Effector memory CD4-positive, alpha-beta T cell (primary cell): Measurements from ENCODE around the gene PLXND1.

Experiments
- DNase-seq, 3 donors: peaks; one replicate each; pipeline ENCODE4 v3.0.0-alpha.2; 2020
- H3K27ac ChIP-seq: 2 replicates; pipeline ENCODE4 v1.7.0; 2013; ENCODE audit warnings: mild to moderate bottlenecking, low read length, moderate library complexity; ENCODE audit not compliant: insufficient read depth, poor library complexity, severe bottlenecking
- H3K27me3 ChIP-seq: replicated peaks from 2 replicates; pipeline ENCODE4 v1.7.0; 2013; ENCODE audit warnings: mild to moderate bottlenecking, low read length; ENCODE audit not compliant: insufficient read depth, control insufficient read depth, poor library complexity, severe bottlenecking
- H3K36me3 ChIP-seq: 2 replicates; pipeline ENCODE4 v1.7.0; 2013; ENCODE audit warnings: mild to moderate bottlenecking, low read length, moderate library complexity; ENCODE audit not compliant: control insufficient read depth, insufficient read depth
- H3K4me1 ChIP-seq: 2 replicates; pipeline ENCODE4 v1.7.0; 2013; ENCODE audit warnings: low read length, mild to moderate bottlenecking; ENCODE audit not compliant: control insufficient read depth, insufficient read depth, poor library complexity, severe bottlenecking
- H3K4me3 ChIP-seq: 2 replicates; pipeline ENCODE4 v1.7.0; 2013; ENCODE audit warnings: low read length, low read depth, mild to moderate bottlenecking; ENCODE audit not compliant: insufficient read depth, poor library complexity, severe bottlenecking
- H3K9me3 ChIP-seq: 2 replicates; pipeline ENCODE4 v1.7.0; 2013; ENCODE audit warnings: mild to moderate bottlenecking, low read length, moderate library complexity; ENCODE audit not compliant: control insufficient read depth

Gene PLXND1

GRCh38 chr3:129621626-129622225 lies 15.2 kb upstream of the PLXND1 start:
- H3K27ac ChIP-seq: no peak overlapping the region
- H3K9me3 ChIP-seq: no peaks in the 10 kb centered on the region
- no peaks in the 10 kb centered on the region for H3K27me3 ChIP-seq
- H3K4me3 ChIP-seq: no peak overlapping the region
- peaks cover 12% of the 10 kb centered on the region for H3K4me1 ChIP-seq
- no peaks in the 10 kb centered on the region for H3K36me3 ChIP-seq
- DNase-seq: no peak

GRCh38 chr3:129620828-129621559 lies 14.5 kb upstream of the PLXND1 start:
- H3K4me1 ChIP-seq: peaks cover 6% of the 10 kb centered on the region
- H3K9me3 ChIP-seq: no peaks in the 10 kb centered on the region
- no peaks in the 10 kb centered on the region for H3K36me3 ChIP-seq
- no peak overlapping the region for H3K4me3 ChIP-seq
- no peak for DNase-seq
- no peaks in the 10 kb centered on the region for H3K27me3 ChIP-seq
- H3K27ac ChIP-seq: no peak overlapping the region

GRCh38 chr3:129619726-129620162 lies 13.3 kb upstream of the PLXND1 start:
- H3K27ac ChIP-seq: no peak overlapping the region

DNA sequence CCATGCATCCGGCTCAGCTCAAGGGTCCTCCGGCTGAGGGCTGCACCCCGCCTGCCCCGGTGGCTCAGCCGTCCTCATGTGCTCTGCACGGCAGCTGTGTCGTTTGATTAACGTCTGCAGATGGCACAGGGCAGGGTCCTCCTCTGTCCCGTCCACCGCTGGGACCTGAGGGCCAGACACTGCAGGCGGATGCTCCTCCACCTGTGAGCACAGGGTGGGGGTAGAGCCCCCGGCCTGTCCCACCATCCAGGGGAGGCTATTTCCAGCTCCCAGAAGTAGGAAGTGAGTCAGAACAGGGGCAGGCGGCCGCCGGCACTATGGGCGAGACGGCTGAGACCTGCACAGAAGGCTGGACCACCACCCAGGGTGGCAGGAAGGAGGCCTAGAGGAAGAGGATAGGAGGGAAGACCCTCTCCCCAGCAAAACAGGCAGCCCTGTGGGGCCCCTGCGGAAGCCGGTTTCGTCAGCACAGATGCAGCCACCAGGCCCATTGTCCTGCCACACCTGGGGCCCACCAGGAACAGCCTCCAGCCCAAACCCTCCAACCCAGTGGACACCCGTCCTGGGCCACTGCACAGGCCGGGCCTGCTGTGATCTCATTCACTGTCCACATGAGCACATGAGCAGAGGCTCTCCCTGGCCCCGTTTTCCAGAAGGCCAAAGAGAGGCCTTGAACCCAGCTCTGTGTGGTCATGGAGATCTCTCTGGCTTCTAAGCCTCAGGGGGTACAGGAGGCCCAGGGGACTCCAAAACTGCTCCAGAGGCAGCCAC lies 12.6 kb upstream of the PLXND1 start:
- peaks cover 6% of the 10 kb centered on the region for H3K4me1 ChIP-seq
- no peak for DNase-seq
- no peak overlapping the region for H3K27ac ChIP-seq
- no peaks in the 10 kb centered on the region for H3K36me3 ChIP-seq
- no peaks in the 10 kb centered on the region for H3K27me3 ChIP-seq
- H3K9me3 ChIP-seq: no peaks in the 10 kb centered on the region
- H3K4me3 ChIP-seq: no peak overlapping the region

More at GRCh38 chr3:129619726-129620162, 13.3 kb upstream of the PLXND1 start:
- Histone ChIP-seq H3K4me3 (no peak overlapping the region), H3K4me1 (peaks cover 6% of the 10 kb centered on the region), H3K9me3 (no peaks in the 10 kb centered on the region), H3K36me3 (no peaks in the 10 kb centered on the region), H3K27me3 (no peaks in the 10 kb centered on the region)
- no peak for DNase-seq

- peaks cover 6% of the 10 kb centered on the region for H3K4me1 ChIP-seq
Measured at GRCh38 chr3:129618186-129618820, 11.8 kb upstream of the PLXND1 start.

GRCh38 chr3:129617381-129618185 lies 11.1 kb upstream of the PLXND1 start:
- no peaks in the 10 kb centered on the region for H3K27me3 ChIP-seq
- no peaks in the 10 kb centered on the region for H3K36me3 ChIP-seq
- H3K4me1 ChIP-seq: peaks cover 6% of the 10 kb centered on the region
- H3K27ac ChIP-seq: no peak overlapping the region
- H3K4me3 ChIP-seq: no peak overlapping the region
- no peaks in the 10 kb centered on the region for H3K9me3 ChIP-seq
- DNase-seq: no peak

More at GRCh38 chr3:129618186-129618820, 11.8 kb upstream of the PLXND1 start:
- H3K27ac ChIP-seq: no peak overlapping the region
- H3K27me3 ChIP-seq: no peaks in the 10 kb centered on the region
- DNase-seq: no peak
- no peaks in the 10 kb centered on the region for H3K36me3 ChIP-seq
- no peaks in the 10 kb centered on the region for H3K9me3 ChIP-seq
- no peak overlapping the region for H3K4me3 ChIP-seq

- Histone ChIP-seq H3K36me3 (no peaks in the 10 kb centered on the region), H3K27me3 (no peaks in the 10 kb centered on the region), H3K27ac (no peak overlapping the region), H3K4me1 (peaks cover 6% of the 10 kb centered on the region), H3K4me3 (no peak overlapping the region), H3K9me3 (no peaks in the 10 kb centered on the region)
- no peak for DNase-seq
Measured at GRCh38 chr3:129616713-129617112, 10.2 kb upstream of the PLXND1 start.

DNA sequence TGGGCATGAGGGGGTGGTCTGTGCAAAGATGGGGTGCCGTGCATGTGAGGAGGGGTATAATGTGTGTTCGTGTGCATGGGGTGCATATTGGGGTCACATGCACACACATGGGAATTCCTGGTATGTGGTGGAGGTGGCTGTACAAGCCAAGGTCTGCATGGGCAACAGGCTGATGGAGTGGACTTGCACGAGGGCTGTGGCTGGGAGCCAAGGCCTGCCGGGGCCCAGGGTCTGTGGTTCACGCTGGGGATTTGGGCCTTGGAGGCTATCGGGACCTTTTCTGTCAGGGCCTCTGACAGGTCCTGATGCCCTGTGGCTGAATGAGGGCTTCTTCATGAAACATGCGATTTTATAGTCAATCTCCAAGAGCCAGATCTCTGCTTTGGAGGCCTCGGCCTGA lies 9.8 kb upstream of the PLXND1 start:
- H3K4me3 ChIP-seq: no peak overlapping the region
- no peak overlapping the region for H3K27ac ChIP-seq
- peaks cover 6% of the 10 kb centered on the region for H3K4me1 ChIP-seq
- no peaks in the 10 kb centered on the region for H3K9me3 ChIP-seq
- DNase-seq: no peak
- no peaks in the 10 kb centered on the region for H3K27me3 ChIP-seq
- H3K36me3 ChIP-seq: no peaks in the 10 kb centered on the region

DNA sequence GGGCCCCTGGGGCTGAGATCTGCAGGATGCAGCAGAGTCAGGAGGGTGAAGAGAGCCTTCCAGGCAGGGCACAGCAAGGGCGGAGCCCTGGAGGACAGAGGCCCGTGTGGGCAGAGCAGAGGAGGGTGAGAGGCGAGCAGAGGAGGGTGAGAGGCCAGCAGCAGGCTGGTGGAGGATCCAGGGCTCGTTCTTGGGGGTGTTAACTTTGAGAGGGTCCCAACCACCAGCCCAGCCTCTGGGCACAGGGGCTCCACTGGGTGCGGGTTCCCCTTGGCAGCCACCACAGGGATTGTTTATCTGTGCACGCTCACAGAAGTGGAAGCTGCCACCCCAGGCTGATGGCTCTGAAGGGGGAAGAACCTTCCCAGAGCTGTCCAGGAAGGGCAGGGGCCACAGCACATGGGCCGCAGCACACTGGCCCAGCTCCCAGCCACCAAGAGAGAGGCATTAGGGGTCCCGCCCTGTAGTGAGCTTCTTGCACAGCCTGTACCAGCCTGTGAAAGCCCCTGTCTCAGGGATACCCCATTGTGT lies 9.3 kb upstream of the PLXND1 start:
- H3K36me3 ChIP-seq: no peaks in the 10 kb centered on the region
- H3K9me3 ChIP-seq: no peaks in the 10 kb centered on the region
- DNase-seq: no peak
- H3K4me1 ChIP-seq: peaks cover 6% of the 10 kb centered on the region
- no peak overlapping the region for H3K4me3 ChIP-seq
- no peaks in the 10 kb centered on the region for H3K27me3 ChIP-seq
- H3K27ac ChIP-seq: no peak overlapping the region
